GM12878 (cell line): Measurements from ENCODE around the gene MRPL18. TPM values are rescaled to one million over a fixed set of nuclear protein-coding genes. Genes with fewer than 3 reads are reported as not detected.

Experiments used
- ATAC-seq: fragments of 200-7000 bp; cut with Tn5 transposase; 3 replicates; pipeline ENCODE4 v1.9.1; 2020; ENCODE audit warnings: mild to moderate bottlenecking, moderate library complexity
- BruUV-seq: library from RNA; stranded (reverse); fragments of 400-500 nt; replicated peaks from 2 replicates; lab custom pipeline; 2021; lab: Mats Ljungman, UMichigan
- CTCF ChIA-PET: fragments of 300-600 bp; sonication (Branson Sonifier 250); formaldehyde crosslinking; extraction: SDS; loops from one replicate; lab custom pipeline; 2021; ENCODE audit warnings: inconsistent platforms; lab: Yijun Ruan, JAX
- POLR2A ChIA-PET: fragments of 350-600 bp; formaldehyde crosslinking; extraction: SDS; loops from one replicate; lab custom pipeline; 2021; ENCODE audit warnings: inconsistent platforms; lab: Charles Lee
- RAD21 ChIA-PET: fragments of 300-600 bp; sonication (Branson Sonifier 250); formaldehyde crosslinking; loops from one replicate; lab custom pipeline; 2023; ENCODE audit warnings: antibody characterized with exemption; ENCODE audit not compliant: unreplicated experiment; lab: Charles Lee
- SMC1A ChIA-PET: fragments of 300-600 bp; sonication (Branson Sonifier 250); formaldehyde crosslinking; loops from one replicate; lab custom pipeline; 2023; ENCODE audit not compliant: unreplicated experiment, uncharacterized antibody; lab: Charles Lee
- DNase-seq: peaks from one replicate; pipeline ENCODE4 v3.0.0-alpha.2; 2011; ENCODE audit warnings: low read depth, low spot score
- FAIRE-seq: peaks from 3 replicates; lab custom pipeline; 2011; peaks lifted over from hg19 to GRCh38; lab: Jason Lieb, UNC
- H2AFZ ChIP-seq: 2 replicates; pipeline ENCODE4 v1.6.0; 2011; ENCODE audit warnings: low read depth, low read length, control low read depth; ENCODE audit not compliant: control insufficient read depth
- H3K27ac ChIP-seq: 2 replicates; pipeline ENCODE4 v1.5.1; 2011; ENCODE audit warnings: control low read depth; ENCODE audit not compliant: control insufficient read depth, insufficient read depth
- H3K27me3 ChIP-seq, 2 experiments: replicated peaks in 1 of 2; 2 replicates each; pipeline versions ENCODE4 v1.6.0 to v1.6.1; 2011; ENCODE audit warnings: low read length in 1 of 2; ENCODE audit not compliant: control insufficient read depth in 2 of 2, insufficient read depth in 2 of 2
- H3K36me3 ChIP-seq, 2 experiments: 2 replicates each; pipeline ENCODE4 v1.5.1; 2011; ENCODE audit warnings: low read length in 1 of 2; ENCODE audit not compliant: control insufficient read depth in 2 of 2, insufficient read depth in 2 of 2
- H3K4me1 ChIP-seq: 2 replicates; pipeline ENCODE4 v1.6.1; 2011; ENCODE audit warnings: mild to moderate bottlenecking, low read length, moderate library complexity, mixed read lengths; ENCODE audit not compliant: control insufficient read depth, insufficient read depth
- H3K4me2 ChIP-seq: 2 replicates; pipeline ENCODE4 v1.6.0; 2011; ENCODE audit warnings: control low read depth; ENCODE audit not compliant: control insufficient read depth, insufficient read depth
- H3K4me3 ChIP-seq: fragments of 200-600 bp; sonication (generic); 2 replicates; pipeline ENCODE4 v1.5.1; 2016
- H3K79me2 ChIP-seq: 2 replicates; pipeline ENCODE4 v1.6.0; 2011; ENCODE audit warnings: low read length; ENCODE audit not compliant: control insufficient read depth, insufficient read depth
- H3K9ac ChIP-seq: 2 replicates; pipeline ENCODE4 v1.8.0; 2011; ENCODE audit warnings: low read length, control low read depth, mixed read lengths; ENCODE audit not compliant: control insufficient read depth, insufficient read depth
- H3K9me3 ChIP-seq: replicated peaks from 3 replicates; pipeline ENCODE4 v1.5.1; 2011; ENCODE audit warnings: mild to moderate bottlenecking, low read length; ENCODE audit not compliant: control insufficient read depth, insufficient read depth
- H4K20me1 ChIP-seq: 2 replicates; pipeline ENCODE4 v1.6.0; 2011; ENCODE audit not compliant: control insufficient read depth, insufficient read depth
- BMI1 ChIP-seq: fragments of 450-650 bp; IDR thresholded peaks from 2 replicates; pipeline ENCODE4 v1.6.1; 2016; ENCODE audit warnings: mild to moderate bottlenecking, moderate library complexity, borderline replicate concordance
- DPF2 ChIP-seq: fragments of 450-650 bp; IDR thresholded peaks from 2 replicates; pipeline ENCODE4 v1.6.1; 2017; ENCODE audit warnings: mild to moderate bottlenecking
- EP300 ChIP-seq, 2 experiments: fragments of 150-350 bp in 1 of 2; IDR thresholded peaks; 2 replicates each; pipeline ENCODE4 v1.6.1; 2011 to 2012; ENCODE audit warnings: low read depth in 2 of 2, low read length in 2 of 2, borderline replicate concordance in 1 of 2, improper control_type of control experiment in 1 of 2, inconsistent platforms in 1 of 2; ENCODE audit not compliant: control insufficient read depth in 1 of 2
- NFYB ChIP-seq: IDR thresholded peaks from 2 replicates; pipeline ENCODE4 v1.6.1; 2011; ENCODE audit warnings: low read depth, mild to moderate bottlenecking, low read length, improper control_type of control experiment, moderate library complexity; ENCODE audit not compliant: insufficient read depth
- TCF7 ChIP-seq: IDR thresholded peaks from 2 replicates; pipeline ENCODE4 v1.6.1; 2014; ENCODE audit warnings: antibody characterized with exemption, borderline replicate concordance
- YBX1 ChIP-seq: fragments of 450-650 bp; IDR thresholded peaks from 2 replicates; pipeline ENCODE4 v1.6.1; 2016; ENCODE audit warnings: antibody characterized with exemption
- WGBS: methylation state at CpG from one replicate; pipeline ENCODE4 v1.1.6; 2016; ENCODE audit warnings: low lambda C conversion rate; ENCODE audit not compliant: insufficient replicate concordance, insufficient coverage; ENCODE audit errors: missing lambda C conversion rate; 5-methylcytosine and 5-hydroxymethylcytosine counted together
- in situ Hi-C: fragments of 300-500 bp; cut with MboI; formaldehyde crosslinking; loops from 9 replicates; pipeline ENCODE4 v1.14.3; 2018; ENCODE audit warnings: mixed read lengths
- intact Hi-C: fragments of 100-400 bp; cut with micrococcal nuclease; formaldehyde crosslinking; loops from one replicate; pipeline ENCODE4 v1.14.2; 2022; ENCODE audit not compliant: unreplicated experiment
- polyA plus RNA-seq, 11 experiments: library from polyadenylated mRNA; depleted of rRNA in 4 of 11; unstranded in 6 of 11; stranded (reverse) in 5 of 11; fragments of >200 nt; fragmentation: Nextera tagmentation in 4 of 11; fragmentation: Illumina TruSeq in 1 of 11; extraction: Ambion mirVana in 4 of 11; extraction: Trizol in 1 of 11; gene quantifications; 1 replicate in 1 of 11; 2 replicates in 10 of 11; pipeline versions ENCODE4 v1.2.1 to v1.2.3, GENCODE V29; 2011 to 2016; ENCODE audit warnings: inconsistent platforms in 2 of 11, missing spikeins in 2 of 11, low read depth in 1 of 11
- total RNA-seq, 4 experiments: library from RNA; depleted of rRNA in 3 of 4; stranded (reverse); fragments of >200 nt in 3 of 4; fragmentation: Illumina TruSeq in 1 of 4; extraction: Trizol in 1 of 4; gene quantifications; 2 replicates each; pipeline versions ENCODE4 v1.2.1 to v1.2.3, GENCODE V29; 2013 to 2021
- TF ChIP-seq, protein P1 (sequence below): fragments of 450-650 bp; IDR thresholded peaks from 2 replicates; pipeline ENCODE4 v1.6.1; 2016; ENCODE audit warnings: mild to moderate bottlenecking
- TF ChIP-seq, protein P2 (sequence below): IDR thresholded peaks from 2 replicates; pipeline ENCODE4 v1.6.1; 2011; ENCODE audit warnings: low read depth, mild to moderate bottlenecking, low read length, moderate library complexity, borderline replicate concordance; ENCODE audit errors: extremely low read depth

The MRPL18 gene
- total and polyA plus RNA-seq, 10 of the 15 experiments (the other 5 are each of a cell fraction or from before 2014, with no cell fraction given), result 68.5 to 203 (median 116) TPM

DNA sequence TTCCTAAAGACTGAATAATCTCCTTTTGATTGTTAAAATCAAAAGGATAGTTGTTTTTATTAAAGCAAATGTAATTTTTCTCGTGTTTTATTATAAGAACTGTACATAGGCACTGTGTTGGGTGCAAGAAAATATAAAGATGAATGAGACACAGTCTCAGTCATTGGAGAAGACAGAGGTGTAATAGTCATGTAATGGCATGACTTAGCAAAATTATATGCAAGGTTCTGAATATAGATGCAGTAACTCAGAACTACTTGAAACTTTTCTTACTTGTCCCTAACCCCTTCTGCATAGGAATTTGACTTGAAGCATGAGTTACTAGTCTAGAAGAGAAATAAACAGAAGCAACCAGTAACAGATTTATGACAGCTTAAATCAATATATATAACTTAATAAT is 48.1 kb upstream of the MRPL18 start:
- Histone ChIP-seq H4K20me1 (no peaks in the 10 kb centered on the region), H3K79me2 (peaks cover 27% of the 10 kb centered on the region), H2AFZ (no peak overlapping the region), H3K9ac (no peak overlapping the region), H3K9me3 (no peaks in the 10 kb centered on the region), H3K4me1 (no peaks in the 10 kb centered on the region), H3K36me3 (peaks cover 8 to 49% of the 10 kb centered on the region in 2 experiments), H3K4me2 (no peak overlapping the region), H3K27me3 (no peaks in the 10 kb centered on the region), H3K4me3 (no peak overlapping the region), H3K27ac (no peak overlapping the region)
- 100% methylated on average over 1 of the region's 1 CpG for WGBS
- SMC1A ChIA-PET, result no interaction called here
- TF ChIP-seq DPF2 (no peak), BMI1 (no peak), NFYB (no peak), TCF7 (no peak), YBX1 (no peak), EP300 (IDR thresholded peaks at IDR 0.05; ENCODE audit: borderline replicate concordance in 1 of 2, control insufficient read depth in 1 of 2, low read depth in 2 of 2, low read length in 2 of 2) (no peak)
- TF ChIP-seq, protein P1, sequence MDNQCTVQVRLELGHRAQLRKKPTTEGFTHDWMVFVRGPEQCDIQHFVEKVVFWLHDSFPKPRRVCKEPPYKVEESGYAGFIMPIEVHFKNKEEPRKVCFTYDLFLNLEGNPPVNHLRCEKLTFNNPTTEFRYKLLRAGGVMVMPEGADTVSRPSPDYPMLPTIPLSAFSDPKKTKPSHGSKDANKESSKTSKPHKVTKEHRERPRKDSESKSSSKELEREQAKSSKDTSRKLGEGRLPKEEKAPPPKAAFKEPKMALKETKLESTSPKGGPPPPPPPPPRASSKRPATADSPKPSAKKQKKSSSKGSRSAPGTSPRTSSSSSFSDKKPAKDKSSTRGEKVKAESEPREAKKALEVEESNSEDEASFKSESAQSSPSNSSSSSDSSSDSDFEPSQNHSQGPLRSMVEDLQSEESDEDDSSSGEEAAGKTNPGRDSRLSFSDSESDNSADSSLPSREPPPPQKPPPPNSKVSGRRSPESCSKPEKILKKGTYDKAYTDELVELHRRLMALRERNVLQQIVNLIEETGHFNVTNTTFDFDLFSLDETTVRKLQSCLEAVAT, result no peak
- TF ChIP-seq, protein P2, sequence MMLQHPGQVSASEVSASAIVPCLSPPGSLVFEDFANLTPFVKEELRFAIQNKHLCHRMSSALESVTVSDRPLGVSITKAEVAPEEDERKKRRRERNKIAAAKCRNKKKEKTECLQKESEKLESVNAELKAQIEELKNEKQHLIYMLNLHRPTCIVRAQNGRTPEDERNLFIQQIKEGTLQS, result no peak
- DNase-seq, result no peak
- RAD21 ChIA-PET, result no interaction called here
- intact Hi-C loops, result no loop called here
- CTCF ChIA-PET, result interaction anchor here (0.9 kb wide), 1 partner anchor 61 kb away, joined by 5 read pairs; no protein-coding TSS in a partner anchor
- BruUV-seq, result no TSS peak
- ATAC-seq, result no peak
- in situ Hi-C loops, result no loop called here
- POLR2A ChIA-PET, result no interaction called here
- FAIRE-seq, result no peak
